ENCODE data around the gene FER. TPM values are rescaled to one million over a fixed set of nuclear protein-coding genes. Genes with fewer than 3 reads are reported as not detected.
"Not testable (repeated sequence)": the region's sequence is repeated elsewhere in the genome, so short reads cannot be mapped to it uniquely, and the experiment has no call there.

FER gene
- total and polyA plus RNA-seq, 3 donors from 2014 or later = 17.5 to 40.4 (median 39.8) TPM

DNA sequence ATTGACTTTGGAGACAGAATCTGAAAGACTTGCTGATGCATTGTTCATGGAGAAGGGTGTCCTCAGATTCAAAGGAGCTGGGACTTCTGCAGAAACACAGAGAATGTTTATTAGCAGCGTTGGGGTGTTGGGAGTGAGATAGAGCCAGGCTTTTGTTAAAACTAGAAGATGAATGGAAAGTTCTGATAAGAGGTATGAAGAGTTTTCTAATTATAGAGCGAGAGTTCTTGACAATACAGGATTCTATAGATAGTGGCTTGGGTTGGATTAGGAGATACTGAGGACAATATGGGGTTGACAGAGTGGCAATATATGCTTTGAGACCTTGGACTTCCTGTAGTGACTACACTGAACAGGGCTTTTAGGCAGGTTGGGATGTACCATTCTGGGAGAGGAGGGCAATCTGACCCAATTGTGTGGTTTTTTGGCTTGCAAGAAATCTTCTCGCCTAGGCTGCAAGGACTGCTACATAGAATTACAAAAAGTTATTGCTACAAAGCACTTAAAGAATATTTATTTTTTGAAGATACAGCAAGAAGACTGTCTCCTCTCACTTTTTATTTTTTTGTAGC, 83.1 kb downstream of the FER start:
- Histone ChIP-seq H3K27me3 (no peaks in the 10 kb centered on the region), H3K9me3 (no peaks in the 10 kb centered on the region), H3K36me3 (ENCODE audit: low read depth, missing control alignments) (no peaks in the 10 kb centered on the region), H3K4me1 (no peaks in the 10 kb centered on the region), H3K4me3 (no peak overlapping the region), H3K27ac (no peak overlapping the region)
- no peak for DNase-seq
- TF ChIP-seq POLR2A (IDR thresholded peaks at IDR 0.05) = no peak
- TF ChIP-seq, protein P1, sequence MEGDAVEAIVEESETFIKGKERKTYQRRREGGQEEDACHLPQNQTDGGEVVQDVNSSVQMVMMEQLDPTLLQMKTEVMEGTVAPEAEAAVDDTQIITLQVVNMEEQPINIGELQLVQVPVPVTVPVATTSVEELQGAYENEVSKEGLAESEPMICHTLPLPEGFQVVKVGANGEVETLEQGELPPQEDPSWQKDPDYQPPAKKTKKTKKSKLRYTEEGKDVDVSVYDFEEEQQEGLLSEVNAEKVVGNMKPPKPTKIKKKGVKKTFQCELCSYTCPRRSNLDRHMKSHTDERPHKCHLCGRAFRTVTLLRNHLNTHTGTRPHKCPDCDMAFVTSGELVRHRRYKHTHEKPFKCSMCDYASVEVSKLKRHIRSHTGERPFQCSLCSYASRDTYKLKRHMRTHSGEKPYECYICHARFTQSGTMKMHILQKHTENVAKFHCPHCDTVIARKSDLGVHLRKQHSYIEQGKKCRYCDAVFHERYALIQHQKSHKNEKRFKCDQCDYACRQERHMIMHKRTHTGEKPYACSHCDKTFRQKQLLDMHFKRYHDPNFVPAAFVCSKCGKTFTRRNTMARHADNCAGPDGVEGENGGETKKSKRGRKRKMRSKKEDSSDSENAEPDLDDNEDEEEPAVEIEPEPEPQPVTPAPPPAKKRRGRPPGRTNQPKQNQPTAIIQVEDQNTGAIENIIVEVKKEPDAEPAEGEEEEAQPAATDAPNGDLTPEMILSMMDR (IDR thresholded peaks at IDR 0.05) = no peak
- intact Hi-C loops (cut with DNase I; ENCODE audit: low total_unique reads) = no loop called here
- WGBS, 2 donors = 70 to 73% methylated on average over 3 of the region's 3 CpGs

DNA sequence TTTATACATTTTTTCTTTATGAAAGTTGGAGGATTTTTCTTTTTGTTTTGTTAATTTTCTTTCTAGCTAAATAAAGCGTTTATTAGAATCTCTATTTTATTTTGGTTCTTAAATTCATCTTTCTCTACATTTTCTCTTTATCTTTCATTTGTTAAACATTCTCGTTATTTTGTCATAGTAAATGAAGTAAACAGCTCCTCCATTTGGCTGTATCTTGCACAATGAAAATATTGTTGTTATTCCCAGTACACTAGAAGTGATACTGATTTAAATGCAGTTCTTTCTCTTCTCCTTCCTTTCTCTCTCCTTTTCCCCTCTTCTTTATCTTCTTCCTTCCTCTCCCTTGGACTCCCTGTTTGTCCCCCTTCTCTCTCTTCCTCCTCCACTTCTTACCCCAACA, 88.8 kb downstream of the FER start:
- intact Hi-C loops (cut with DNase I; ENCODE audit: low total_unique reads) = no loop called here
- 91% methylated on average over 2 of the region's 2 CpGs for WGBS, 2 donors
- TF ChIP-seq POLR2A (IDR thresholded peaks at IDR 0.05) = no peak
- TF ChIP-seq, protein P1 (IDR thresholded peaks at IDR 0.05) = no peak

DNA sequence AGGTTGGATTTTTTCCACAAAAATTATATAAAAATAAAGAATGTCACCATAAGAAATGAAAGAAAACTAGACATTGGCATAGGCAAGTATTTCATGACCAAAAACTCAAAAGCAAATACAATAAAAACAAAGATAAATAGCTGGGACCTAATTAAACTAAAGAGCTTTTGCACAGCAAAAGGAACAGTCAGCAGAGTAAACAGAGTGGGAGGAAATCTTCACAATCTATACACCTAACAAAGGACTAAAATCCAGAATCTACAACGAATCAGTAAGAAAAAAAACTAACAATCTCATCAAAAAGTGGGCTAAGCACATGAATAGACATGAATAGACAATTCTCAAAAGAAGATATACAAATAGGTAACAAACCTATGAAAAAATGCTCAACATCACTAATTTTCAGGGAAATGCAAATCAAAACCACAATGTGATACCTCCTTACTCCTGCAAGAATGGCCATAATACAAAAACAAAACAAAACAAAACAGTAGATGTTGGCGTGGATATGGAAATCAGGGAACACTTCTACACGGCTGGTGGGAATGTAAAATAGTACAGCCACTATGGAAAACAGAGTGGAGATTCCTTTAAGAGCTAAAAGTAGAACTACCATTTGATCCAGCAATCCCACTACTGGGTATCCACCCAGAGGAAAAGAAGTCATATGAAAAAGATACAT, 94.7 kb downstream of the FER start:
- H3K27ac ChIP-seq; intact Hi-C loops (cut with DNase I; ENCODE audit: low total_unique reads); H3K4me3 ChIP-seq; H3K4me1 ChIP-seq; DNase-seq; H3K36me3 ChIP-seq (ENCODE audit: low read depth, missing control alignments); H3K27me3 ChIP-seq; H3K9me3 ChIP-seq: not testable (repeated sequence)
- 88 to 93% methylated on average over 3 of the region's 3 CpGs for WGBS, 2 donors

More for the DNA sequence above, 88.8 kb downstream of the FER start:
- Histone ChIP-seq H3K27ac (no peak overlapping the region), H3K4me3 (no peak overlapping the region), H3K36me3 (ENCODE audit: low read depth, missing control alignments) (no peaks in the 10 kb centered on the region), H3K9me3 (no peaks in the 10 kb centered on the region), H3K27me3 (no peaks in the 10 kb centered on the region), H3K4me1 (no peaks in the 10 kb centered on the region)
- DNase-seq = no peak

DNA sequence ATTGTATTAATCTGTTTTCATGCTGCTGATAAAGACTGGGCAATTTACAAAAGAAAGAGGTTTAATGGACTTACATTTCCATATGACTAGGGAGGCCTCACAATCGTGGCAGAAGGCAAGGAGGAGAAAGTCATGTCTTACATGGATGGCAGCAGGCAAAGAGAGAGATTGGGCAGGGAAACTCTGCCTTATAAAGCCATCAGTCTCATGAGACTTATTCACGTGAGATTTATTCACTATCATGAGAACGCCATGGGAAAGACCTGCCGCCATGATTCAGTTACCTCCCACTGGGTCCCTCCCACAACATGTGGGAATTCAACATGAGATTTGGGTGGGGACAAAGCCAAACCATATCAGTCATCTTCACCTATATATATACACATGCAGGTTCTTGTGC, 103.4 kb downstream of the FER start:
- H3K27ac ChIP-seq; H3K4me1 ChIP-seq; H3K9me3 ChIP-seq; H3K36me3 ChIP-seq (ENCODE audit: low read depth, missing control alignments); intact Hi-C loops (cut with DNase I; ENCODE audit: low total_unique reads); H3K4me3 ChIP-seq; H3K27me3 ChIP-seq; DNase-seq: not testable (repeated sequence)
- WGBS, 2 donors = 86 to 98% methylated on average over 4 of the region's 4 CpGs

DNA sequence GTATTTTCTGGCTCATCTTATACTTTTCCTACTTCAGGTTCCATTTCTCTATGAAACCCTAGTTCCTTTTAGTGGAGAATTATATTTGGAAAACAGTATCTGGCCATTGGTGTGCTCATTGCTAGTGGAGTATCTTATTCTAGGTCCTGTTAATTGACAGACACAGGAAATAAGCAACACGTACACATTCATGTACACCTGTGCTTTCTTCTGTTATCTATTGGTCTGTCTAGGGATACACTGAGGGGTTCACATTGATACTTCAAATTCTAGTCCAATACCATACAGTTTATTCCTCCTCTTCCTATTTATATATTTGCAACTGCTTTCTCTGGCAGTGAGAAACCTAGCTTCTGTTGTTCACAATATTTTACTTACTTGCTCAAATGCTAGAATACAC, 110.2 kb downstream of the FER start:
- Histone ChIP-seq H3K27ac (no peak overlapping the region), H3K4me3 (no peak overlapping the region), H3K4me1 (no peaks in the 10 kb centered on the region), H3K9me3 (no peaks in the 10 kb centered on the region), H3K36me3 (ENCODE audit: low read depth, missing control alignments) (no peaks in the 10 kb centered on the region), H3K27me3 (no peaks in the 10 kb centered on the region)
- intact Hi-C loops (cut with DNase I; ENCODE audit: low total_unique reads) = no loop called here
- no peak for TF ChIP-seq POLR2A (IDR thresholded peaks at IDR 0.05)
- TF ChIP-seq, protein P1 (IDR thresholded peaks at IDR 0.05) = no peak
- DNase-seq = no peak
- 90 to 94% methylated on average over 1 of the region's 1 CpG for WGBS, 2 donors

DNA sequence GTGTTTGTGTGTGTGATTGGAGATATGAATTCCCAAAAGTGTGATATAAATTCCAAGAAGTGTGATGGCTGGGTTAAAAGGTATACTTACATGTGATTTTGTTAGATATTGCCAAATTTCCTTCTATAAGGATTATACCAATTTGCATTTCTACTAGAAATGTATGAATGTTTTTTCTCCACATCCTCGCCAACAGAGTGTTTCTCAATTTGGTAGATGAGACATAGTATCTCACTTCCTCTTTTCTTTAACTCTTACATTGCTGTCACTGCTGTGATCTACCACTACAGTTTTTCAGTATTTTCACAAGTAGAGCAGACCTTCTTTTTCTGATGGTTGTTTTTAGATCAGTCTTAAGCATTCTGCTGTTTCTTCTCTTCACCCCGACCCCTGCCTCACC, 111.3 kb downstream of the FER start:
- no peaks in the 10 kb centered on the region for H3K36me3 ChIP-seq (ENCODE audit: low read depth, missing control alignments)
- H3K4me1 ChIP-seq = no peaks in the 10 kb centered on the region
- WGBS, 2 donors = 80 to 85% methylated on average over 2 of the region's 2 CpGs
- H3K27me3 ChIP-seq = no peaks in the 10 kb centered on the region
- no peak overlapping the region for H3K4me3 ChIP-seq
- H3K27ac ChIP-seq = no peak overlapping the region
- no peaks in the 10 kb centered on the region for H3K9me3 ChIP-seq
- no peak for DNase-seq
- intact Hi-C loops (cut with DNase I; ENCODE audit: low total_unique reads) = no loop called here
- TF ChIP-seq, protein P1 (IDR thresholded peaks at IDR 0.05) = no peak
- no peak for TF ChIP-seq POLR2A (IDR thresholded peaks at IDR 0.05)
